Lung (tissue), 12 donors: ENCODE results near the gene ATP4A. TPM values are rescaled to one million over a fixed set of nuclear protein-coding genes. Genes with fewer than 3 reads are reported as not detected.
"Not testable (repeated sequence)": the region's sequence is repeated elsewhere in the genome, so short reads cannot be mapped to it uniquely, and the experiment has no call there.

Source experiments
- ATAC-seq: fragments of 200-7000 bp; cut with Tn5 transposase; one replicate; pipeline ENCODE4 v1.9.1; 2020; ENCODE audit warnings: moderate number of reproducible peaks; ENCODE audit not compliant: insufficient read depth, low FRiP score
- DNase-seq, 3 donors: peaks; one replicate each; pipeline ENCODE4 v3.0.0-alpha.2; 2013 to 2017
- H3K27ac ChIP-seq, 2 donors: one replicate each; pipeline ENCODE4 v1.5.1; 2013; ENCODE audit warnings: mild to moderate bottlenecking in 2 of 2, moderate library complexity in 2 of 2, control low read depth in 1 of 2, inconsistent platforms in 1 of 2, low read depth in 1 of 2, low read length in 1 of 2
- H3K27me3 ChIP-seq, 3 donors: one replicate each; pipeline ENCODE4 v1.5.1; 2013; ENCODE audit warnings: low read length in 2 of 3; ENCODE audit not compliant: control insufficient read depth in 3 of 3, insufficient read depth in 3 of 3
- H3K36me3 ChIP-seq, 4 donors: one replicate each; pipeline ENCODE4 v1.5.1; 2013; ENCODE audit warnings: low read length in 4 of 4, mild to moderate bottlenecking in 1 of 4, moderate library complexity in 1 of 4; ENCODE audit not compliant: control insufficient read depth in 4 of 4, insufficient read depth in 4 of 4
- H3K4me1 ChIP-seq, 5 donors: one replicate each; pipeline ENCODE4 v1.5.1; 2013; ENCODE audit warnings: low read length in 5 of 5, mild to moderate bottlenecking in 2 of 5, moderate library complexity in 1 of 5; ENCODE audit not compliant: control insufficient read depth in 5 of 5, insufficient read depth in 5 of 5
- H3K4me3 ChIP-seq: one replicate; pipeline ENCODE4 v1.5.1; 2013; ENCODE audit warnings: mild to moderate bottlenecking, control low read depth, moderate library complexity
- H3K9ac ChIP-seq, 2 donors: one replicate each; pipeline ENCODE4 v1.5.1; 2013; ENCODE audit warnings: low read length in 2 of 2, control low read depth in 1 of 2; ENCODE audit not compliant: insufficient read depth in 1 of 2
- H3K9me3 ChIP-seq, 4 donors: one replicate each; pipeline ENCODE4 v1.5.1; 2013; ENCODE audit warnings: low read length in 3 of 4, mild to moderate bottlenecking in 1 of 4, moderate library complexity in 1 of 4; ENCODE audit not compliant: control insufficient read depth in 4 of 4, insufficient read depth in 3 of 4
- WGBS, 2 donors: extraction: QIAGEN DNeasy Blood & Tissue Kit; methylation state at CpG; one replicate each; pipeline ENCODE4 v1.1.7; 2013; 5-methylcytosine and 5-hydroxymethylcytosine counted together
- polyA plus RNA-seq, 2 donors: library from polyadenylated mRNA; stranded (reverse); fragments of 200-250 nt; gene quantifications; one replicate each; pipeline ENCODE4 v1.2.1, GENCODE V29; 2013
- total RNA-seq, 2 donors: library from RNA; depleted of rRNA in 1 of 2; stranded (reverse); fragments of >200 nt in 1 of 2; gene quantifications; one replicate each; pipeline ENCODE4 v1.2.1, GENCODE V29; 2014 to 2021
- TF ChIP-seq, protein P1 (sequence below): IDR thresholded peaks from 2 replicates; pipeline ENCODE4 v1.5.1; 2012; ENCODE audit warnings: mild to moderate bottlenecking; ENCODE audit errors: control extremely low read depth, extremely low read depth
- donor health status: control.
- donor health status: control.
- donor health status: Bipolar disorder and iron deficiency.
- donor health status: healthy.
- donor health status: DM: yes; HTN: yes; CAD: no.

The ATP4A gene
- total and polyA plus RNA-seq, 4 donors: 0.01 TPM; not detected in 3

DNA sequence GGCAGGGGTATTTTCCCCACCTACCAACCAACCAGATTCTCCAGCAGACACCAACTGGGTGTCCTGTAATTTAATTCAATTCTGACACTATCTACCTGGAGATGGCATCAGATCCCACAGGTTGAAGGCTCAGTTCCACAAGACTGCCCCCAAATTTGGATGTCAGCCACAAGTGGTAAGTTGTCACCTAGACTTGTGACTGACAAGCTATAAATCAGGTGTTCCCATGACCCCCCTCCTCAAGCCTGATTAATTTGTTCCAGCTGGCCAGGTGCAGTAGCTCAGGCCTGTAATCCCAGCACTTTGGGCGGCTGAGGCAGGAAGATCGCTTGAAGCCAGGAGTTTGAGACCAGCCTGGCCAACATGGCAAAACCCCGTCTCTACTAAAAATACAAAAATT is 38.5 kb upstream of the ATP4A start:
- TF ChIP-seq, protein P1, sequence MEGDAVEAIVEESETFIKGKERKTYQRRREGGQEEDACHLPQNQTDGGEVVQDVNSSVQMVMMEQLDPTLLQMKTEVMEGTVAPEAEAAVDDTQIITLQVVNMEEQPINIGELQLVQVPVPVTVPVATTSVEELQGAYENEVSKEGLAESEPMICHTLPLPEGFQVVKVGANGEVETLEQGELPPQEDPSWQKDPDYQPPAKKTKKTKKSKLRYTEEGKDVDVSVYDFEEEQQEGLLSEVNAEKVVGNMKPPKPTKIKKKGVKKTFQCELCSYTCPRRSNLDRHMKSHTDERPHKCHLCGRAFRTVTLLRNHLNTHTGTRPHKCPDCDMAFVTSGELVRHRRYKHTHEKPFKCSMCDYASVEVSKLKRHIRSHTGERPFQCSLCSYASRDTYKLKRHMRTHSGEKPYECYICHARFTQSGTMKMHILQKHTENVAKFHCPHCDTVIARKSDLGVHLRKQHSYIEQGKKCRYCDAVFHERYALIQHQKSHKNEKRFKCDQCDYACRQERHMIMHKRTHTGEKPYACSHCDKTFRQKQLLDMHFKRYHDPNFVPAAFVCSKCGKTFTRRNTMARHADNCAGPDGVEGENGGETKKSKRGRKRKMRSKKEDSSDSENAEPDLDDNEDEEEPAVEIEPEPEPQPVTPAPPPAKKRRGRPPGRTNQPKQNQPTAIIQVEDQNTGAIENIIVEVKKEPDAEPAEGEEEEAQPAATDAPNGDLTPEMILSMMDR: no peak
- DNase-seq (no peak), ATAC-seq (no peak)
- Histone ChIP-seq H3K27ac (no peak overlapping the region), H3K9ac (no peak overlapping the region), H3K9me3 (peaks cover 0 to under 1% (median 0%) of the 10 kb centered on the region in 4 donors), H3K36me3 (no peaks in the 10 kb centered on the region), H3K4me3 (no peak overlapping the region), H3K27me3 (peaks cover 0 to 2% (median 0%) of the 10 kb centered on the region in 3 donors), H3K4me1 (no peaks in the 10 kb centered on the region)
- WGBS, 2 donors: 91 to 94% methylated on average over 3 of the region's 3 CpGs

DNA sequence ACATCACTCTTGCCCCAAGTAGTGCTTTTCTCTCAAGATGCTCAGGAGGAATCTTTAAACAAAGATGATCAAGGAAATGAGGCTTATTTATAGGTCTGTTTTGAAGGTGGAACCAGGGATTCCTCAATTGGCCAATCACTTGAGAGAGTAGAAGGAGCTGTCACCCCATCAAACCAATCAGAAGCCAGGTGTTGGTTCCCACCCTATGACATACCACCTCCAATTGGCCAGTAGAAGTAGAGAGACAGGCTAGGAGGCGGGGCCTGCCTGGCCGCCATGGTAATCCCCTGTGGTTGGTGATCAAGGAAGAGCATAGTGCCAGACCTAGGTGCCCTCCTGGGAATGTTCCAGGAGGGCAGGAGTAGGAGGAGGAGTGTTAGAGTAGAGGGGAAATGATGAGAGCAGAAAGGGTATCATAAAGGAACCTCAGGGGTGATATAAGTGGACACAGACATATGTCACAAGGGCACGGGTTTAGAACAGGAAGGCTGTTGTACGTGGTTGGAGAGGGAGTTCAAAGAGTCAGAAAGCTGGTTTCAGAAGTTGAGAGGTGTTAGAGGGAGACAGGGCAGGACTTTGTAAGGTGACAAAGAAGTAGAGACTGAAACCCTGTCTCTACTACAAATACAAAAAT is 33.0 kb upstream of the ATP4A start:
- no peaks in the 10 kb centered on the region for H3K4me1 ChIP-seq
- no peak for DNase-seq
- H3K4me3 ChIP-seq: no peak overlapping the region
- no peaks in the 10 kb centered on the region for H3K36me3 ChIP-seq
- H3K9me3 ChIP-seq: no peaks in the 10 kb centered on the region
- no peak for ATAC-seq
- 58 to 66% methylated on average over 4 of the region's 4 CpGs for WGBS, 2 donors
- peaks cover 0 to 3% (median 0%) of the 10 kb centered on the region in 3 donors for H3K27me3 ChIP-seq
- TF ChIP-seq, protein P1: no peak
- H3K9ac ChIP-seq: no peak overlapping the region
- H3K27ac ChIP-seq: no peak overlapping the region

DNA sequence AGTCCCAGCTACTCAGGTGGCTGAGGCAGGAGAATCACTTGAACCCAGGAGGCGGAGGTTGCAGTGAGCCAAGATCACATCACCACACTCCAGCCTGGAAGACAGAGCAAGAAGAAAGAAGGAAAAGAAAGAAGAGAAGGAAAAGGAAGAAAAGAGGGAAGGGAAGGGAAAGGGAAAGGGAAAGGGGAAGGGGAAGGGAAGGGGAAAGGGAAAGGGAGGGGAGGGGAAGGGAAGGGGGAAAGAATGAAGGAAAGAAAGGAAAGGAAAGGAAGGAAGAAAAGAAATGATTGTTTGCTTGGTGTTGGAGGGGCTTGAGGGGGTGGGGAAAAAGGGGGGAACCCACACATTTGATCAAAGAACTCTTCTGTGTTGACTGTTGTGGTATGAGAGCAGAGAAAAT is 32.5 kb upstream of the ATP4A start:
- Histone ChIP-seq H3K9me3 (no peaks in the 10 kb centered on the region), H3K36me3 (no peaks in the 10 kb centered on the region), H3K27me3 (peaks cover 0 to 3% (median 0%) of the 10 kb centered on the region in 3 donors), H3K4me1 (no peaks in the 10 kb centered on the region), H3K27ac (no peak overlapping the region), H3K4me3 (no peak overlapping the region), H3K9ac (no peak overlapping the region)
- DNase-seq: no peak
- ATAC-seq: no peak
- WGBS, 2 donors: 100% methylated on average over 1 of the region's 1 CpG
- TF ChIP-seq, protein P1: no peak

DNA sequence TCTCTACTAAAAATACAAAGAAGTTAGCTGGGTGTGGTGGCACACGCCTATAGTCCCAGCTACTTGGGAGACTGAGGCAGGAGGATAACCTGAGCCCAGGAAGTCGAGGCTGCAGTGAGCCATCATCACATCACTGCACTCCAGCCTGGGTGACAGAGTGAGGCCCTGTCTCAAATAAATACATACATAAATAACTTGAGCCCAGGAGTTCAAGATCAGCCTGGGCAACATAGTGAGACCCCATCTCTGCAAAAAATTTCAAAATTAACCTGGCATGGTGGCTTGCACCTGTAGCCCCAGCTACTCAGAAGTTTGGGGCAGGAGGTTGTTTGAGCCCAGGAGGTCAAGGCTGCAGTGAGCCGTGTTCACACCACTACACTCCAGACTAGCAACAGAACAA is 31.6 kb upstream of the ATP4A start:
- H3K9ac ChIP-seq, H3K27ac ChIP-seq, ATAC-seq, H3K4me3 ChIP-seq, H3K36me3 ChIP-seq, DNase-seq, H3K4me1 ChIP-seq, H3K27me3 ChIP-seq, H3K9me3 ChIP-seq: not testable (repeated sequence)
- 78 to 84% methylated on average over 3 of the region's 3 CpGs for WGBS, 2 donors
